GM13977 (cell line): ENCODE measurements around the gene SH3RF2.

ENCODE experiments used
- DNase-seq: peaks from one replicate; pipeline ENCODE4 v3.0.0; 2012; ENCODE audit warnings: low spot score
- in situ Hi-C: fragments of 300-500 bp; cut with MboI; formaldehyde crosslinking; loops from one replicate; pipeline ENCODE4 v1.12.0; 2022; ENCODE audit warnings: low sequenced_read_pairs, low pct_unique_long_range_greater_than_20kb, mixed read lengths, inconsistent platforms; ENCODE audit not compliant: unreplicated experiment
- TF ChIP-seq, protein P1 (sequence below): IDR thresholded peaks from 2 replicates; pipeline ENCODE4 v1.5.1; 2012; ENCODE audit warnings: mild to moderate bottlenecking, control low read depth; ENCODE audit not compliant: insufficient read depth; ENCODE audit errors: extremely low read depth, missing control alignments

Gene SH3RF2

DNA sequence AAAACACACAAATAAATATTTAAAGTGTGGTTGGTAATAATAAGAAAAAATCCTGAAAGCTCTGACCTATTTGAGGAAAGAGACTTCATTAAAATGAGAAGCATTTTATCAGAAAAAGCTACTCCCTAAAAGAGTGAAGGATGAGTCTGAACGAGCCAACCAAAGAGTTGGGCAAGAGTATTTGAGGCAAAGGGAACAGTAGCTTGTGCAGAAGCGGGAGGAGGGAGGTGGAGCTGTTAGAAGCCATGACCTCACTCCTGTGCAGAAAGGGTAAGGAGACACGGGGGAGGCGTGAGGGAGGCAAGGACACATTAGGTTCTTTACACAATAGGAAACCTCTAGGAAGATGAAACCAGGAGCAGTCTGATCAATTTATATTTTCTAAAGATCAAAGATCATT is 29.4 kb downstream of the SH3RF2 start:
- DNase-seq = no peak
- TF ChIP-seq, protein P1, sequence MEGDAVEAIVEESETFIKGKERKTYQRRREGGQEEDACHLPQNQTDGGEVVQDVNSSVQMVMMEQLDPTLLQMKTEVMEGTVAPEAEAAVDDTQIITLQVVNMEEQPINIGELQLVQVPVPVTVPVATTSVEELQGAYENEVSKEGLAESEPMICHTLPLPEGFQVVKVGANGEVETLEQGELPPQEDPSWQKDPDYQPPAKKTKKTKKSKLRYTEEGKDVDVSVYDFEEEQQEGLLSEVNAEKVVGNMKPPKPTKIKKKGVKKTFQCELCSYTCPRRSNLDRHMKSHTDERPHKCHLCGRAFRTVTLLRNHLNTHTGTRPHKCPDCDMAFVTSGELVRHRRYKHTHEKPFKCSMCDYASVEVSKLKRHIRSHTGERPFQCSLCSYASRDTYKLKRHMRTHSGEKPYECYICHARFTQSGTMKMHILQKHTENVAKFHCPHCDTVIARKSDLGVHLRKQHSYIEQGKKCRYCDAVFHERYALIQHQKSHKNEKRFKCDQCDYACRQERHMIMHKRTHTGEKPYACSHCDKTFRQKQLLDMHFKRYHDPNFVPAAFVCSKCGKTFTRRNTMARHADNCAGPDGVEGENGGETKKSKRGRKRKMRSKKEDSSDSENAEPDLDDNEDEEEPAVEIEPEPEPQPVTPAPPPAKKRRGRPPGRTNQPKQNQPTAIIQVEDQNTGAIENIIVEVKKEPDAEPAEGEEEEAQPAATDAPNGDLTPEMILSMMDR = no peak
- in situ Hi-C loops = no loop called here

DNA sequence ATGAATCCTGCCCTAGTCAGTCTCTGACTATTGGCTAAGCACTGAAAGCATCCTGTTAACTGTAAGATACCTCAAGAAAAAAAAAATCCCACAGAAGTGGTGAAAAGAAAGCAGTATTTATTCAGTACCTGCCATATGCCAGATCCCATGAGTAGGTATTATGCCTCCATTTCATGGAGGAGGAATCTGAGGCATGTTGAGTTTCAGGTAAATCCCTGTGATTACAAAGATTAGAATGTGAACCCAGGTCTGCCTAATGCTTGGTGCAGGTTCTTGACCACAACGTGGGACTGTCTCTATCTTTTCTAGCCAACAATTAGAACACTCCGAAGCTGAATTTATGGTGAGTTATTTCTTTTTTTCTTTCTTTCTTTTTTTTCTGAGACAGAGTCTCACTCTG is 30.9 kb downstream of the SH3RF2 start:
- in situ Hi-C loops = no loop called here
- DNase-seq = no peak
- TF ChIP-seq, protein P1 = no peak

DNA sequence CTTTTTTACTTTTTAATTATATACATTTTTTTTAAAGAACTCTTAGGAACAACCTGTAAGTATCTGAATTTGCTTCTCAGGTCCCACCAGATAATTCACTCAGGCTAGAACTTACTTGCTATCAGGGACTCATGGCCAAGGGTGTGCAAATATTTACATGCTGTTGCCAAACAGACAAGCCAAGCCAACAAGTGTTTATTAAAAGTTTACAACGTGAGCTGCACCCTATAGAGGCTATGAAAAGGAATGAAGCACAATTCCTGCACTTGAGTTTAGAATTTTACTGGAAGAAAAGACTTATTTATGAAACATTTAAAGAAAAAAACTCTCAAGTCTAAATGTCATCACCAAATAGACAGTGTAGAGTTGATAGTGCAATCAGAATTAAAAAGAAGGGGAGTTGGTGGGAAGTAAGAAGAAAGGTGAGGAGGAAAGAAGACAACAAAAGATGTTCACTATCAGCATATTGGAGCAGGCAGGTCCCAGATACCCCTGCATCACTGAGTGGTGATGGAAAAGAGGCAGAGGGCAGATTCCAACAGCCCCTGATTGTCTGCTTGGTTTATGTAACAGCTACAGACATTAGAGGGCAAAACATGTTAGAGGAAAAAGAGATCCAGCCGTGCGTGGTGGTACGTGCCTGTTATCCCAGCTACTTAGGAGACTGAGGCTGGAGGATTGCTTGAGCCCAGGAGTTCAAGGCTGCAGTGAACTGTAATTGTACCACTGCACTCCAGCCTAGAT is 32.8 kb downstream of the SH3RF2 start:
- TF ChIP-seq, protein P1 = no peak
- no peak for DNase-seq
- in situ Hi-C loops = no loop called here

DNA sequence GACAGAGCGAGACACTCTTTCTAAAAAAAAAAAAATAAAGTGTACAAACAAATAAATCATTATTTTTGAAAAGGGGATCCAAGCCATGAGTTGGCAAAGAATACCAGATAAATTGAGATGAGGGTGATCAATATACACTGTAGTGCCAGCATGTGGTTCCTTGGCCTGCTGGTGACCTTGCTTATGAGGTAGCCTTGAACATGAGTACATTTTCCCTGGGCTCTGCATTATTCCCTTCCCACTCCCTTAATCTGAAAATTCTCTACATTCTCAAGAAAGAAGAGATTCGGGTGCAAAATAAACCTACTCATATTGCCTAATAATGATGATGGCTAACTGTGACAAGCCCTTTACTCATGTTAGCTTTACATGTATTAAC is 33.3 kb downstream of the SH3RF2 start:
- TF ChIP-seq, protein P1 = no peak
- in situ Hi-C loops = no loop called here

DNA sequence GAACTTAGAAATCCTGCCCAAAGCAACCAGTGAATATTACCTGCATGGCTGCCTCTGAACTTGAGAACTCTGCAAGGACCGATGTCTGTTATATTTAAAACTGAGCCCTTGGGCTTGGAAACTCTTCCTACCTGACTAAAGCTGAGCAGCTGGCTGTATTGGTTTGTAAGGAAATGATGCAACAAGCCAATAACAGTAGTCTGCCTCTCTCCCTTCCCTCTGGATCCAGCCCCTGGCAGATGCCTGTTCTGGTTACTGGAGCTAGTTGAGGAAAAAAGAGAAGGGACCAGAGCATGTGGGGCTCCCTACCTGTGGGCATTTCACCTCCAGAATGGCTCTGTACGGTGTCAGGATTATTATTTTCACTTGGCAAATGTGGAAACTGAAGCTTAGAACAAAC is 34.7 kb downstream of the SH3RF2 start:
- in situ Hi-C loops = no loop called here
- DNase-seq = no peak
- TF ChIP-seq, protein P1 = no peak

More for the DNA sequence above, 33.3 kb downstream of the SH3RF2 start:
- DNase-seq = no peak

DNA sequence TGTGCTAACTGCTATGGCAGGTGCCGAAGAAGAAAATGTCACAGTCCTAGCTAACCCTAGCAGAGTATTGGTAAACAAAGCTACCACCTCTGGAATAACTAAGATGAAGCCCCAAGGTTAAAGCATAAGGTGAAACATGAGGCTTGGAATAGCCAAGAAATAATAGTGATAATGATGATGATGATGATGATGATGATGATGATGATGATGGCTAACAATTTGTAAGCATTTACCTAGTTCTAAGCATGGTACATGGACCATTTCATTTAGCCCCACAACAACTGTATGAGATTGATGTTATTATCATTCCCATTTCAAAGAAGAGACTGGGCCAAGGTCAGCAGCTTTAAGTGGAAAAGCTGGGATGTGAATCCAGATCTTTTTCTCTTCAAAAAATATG is 35.3 kb downstream of the SH3RF2 start:
- no peak for DNase-seq
- in situ Hi-C loops = no loop called here
- TF ChIP-seq, protein P1 = no peak
